Uterus (tissue), 2 donors: ENCODE measurements around the gene KSR2.

ENCODE experiments used
- POLR2A ChIP-seq, 2 donors: fragments of 450-650 bp; IDR thresholded peaks; one replicate each; pipeline ENCODE4 v1.6.1; 2016; ENCODE audit warnings: antibody characterized with exemption in 2 of 2, mild to moderate bottlenecking in 1 of 2, moderate library complexity in 1 of 2
- TF ChIP-seq, protein P1 (sequence below), 4 experiments: fragments of 200-600 bp in 2 of 4; fragments of 450-650 bp in 2 of 4; sonication (generic) in 2 of 4; IDR thresholded peaks; one replicate each; pipeline ENCODE4 v1.5.1; 2016 to 2019; ENCODE audit warnings: antibody characterized with exemption in 4 of 4, mild to moderate bottlenecking in 2 of 4, moderate library complexity in 1 of 4

DNA sequence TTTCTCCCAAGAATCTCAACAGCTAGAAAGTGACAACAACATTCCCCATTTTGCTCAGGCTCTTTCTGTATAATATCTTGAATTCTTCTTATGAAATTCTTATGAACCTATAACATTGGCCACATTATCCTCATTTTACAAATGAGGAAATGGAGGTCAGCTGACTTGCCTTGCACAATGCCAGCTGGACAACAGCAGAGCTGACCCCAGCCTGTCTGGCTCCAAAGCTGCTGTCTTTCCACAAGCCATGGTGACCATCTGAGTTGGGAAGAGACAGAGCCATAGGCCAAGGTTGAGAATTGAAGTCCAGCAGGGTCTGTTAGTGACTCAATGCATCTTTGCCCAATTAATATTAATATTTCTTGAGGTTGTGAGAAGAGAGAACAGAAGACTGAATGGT lies 87.3 kb downstream of the KSR2 start:
- TF ChIP-seq, protein P1, sequence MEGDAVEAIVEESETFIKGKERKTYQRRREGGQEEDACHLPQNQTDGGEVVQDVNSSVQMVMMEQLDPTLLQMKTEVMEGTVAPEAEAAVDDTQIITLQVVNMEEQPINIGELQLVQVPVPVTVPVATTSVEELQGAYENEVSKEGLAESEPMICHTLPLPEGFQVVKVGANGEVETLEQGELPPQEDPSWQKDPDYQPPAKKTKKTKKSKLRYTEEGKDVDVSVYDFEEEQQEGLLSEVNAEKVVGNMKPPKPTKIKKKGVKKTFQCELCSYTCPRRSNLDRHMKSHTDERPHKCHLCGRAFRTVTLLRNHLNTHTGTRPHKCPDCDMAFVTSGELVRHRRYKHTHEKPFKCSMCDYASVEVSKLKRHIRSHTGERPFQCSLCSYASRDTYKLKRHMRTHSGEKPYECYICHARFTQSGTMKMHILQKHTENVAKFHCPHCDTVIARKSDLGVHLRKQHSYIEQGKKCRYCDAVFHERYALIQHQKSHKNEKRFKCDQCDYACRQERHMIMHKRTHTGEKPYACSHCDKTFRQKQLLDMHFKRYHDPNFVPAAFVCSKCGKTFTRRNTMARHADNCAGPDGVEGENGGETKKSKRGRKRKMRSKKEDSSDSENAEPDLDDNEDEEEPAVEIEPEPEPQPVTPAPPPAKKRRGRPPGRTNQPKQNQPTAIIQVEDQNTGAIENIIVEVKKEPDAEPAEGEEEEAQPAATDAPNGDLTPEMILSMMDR (IDR thresholded peaks at IDR 0.05): no peak
- no peak for TF ChIP-seq POLR2A (IDR thresholded peaks at IDR 0.05)
